Ramos (cell line): ENCODE results near the gene ILKAP.

ENCODE experiments used
- in situ Hi-C: fragments of 300-500 bp; cut with MboI; formaldehyde crosslinking; loops from one replicate; pipeline ENCODE4 v1.14.3; 2022; ENCODE audit warnings: low sequenced_read_pairs; ENCODE audit not compliant: unreplicated experiment

Gene ILKAP

DNA sequence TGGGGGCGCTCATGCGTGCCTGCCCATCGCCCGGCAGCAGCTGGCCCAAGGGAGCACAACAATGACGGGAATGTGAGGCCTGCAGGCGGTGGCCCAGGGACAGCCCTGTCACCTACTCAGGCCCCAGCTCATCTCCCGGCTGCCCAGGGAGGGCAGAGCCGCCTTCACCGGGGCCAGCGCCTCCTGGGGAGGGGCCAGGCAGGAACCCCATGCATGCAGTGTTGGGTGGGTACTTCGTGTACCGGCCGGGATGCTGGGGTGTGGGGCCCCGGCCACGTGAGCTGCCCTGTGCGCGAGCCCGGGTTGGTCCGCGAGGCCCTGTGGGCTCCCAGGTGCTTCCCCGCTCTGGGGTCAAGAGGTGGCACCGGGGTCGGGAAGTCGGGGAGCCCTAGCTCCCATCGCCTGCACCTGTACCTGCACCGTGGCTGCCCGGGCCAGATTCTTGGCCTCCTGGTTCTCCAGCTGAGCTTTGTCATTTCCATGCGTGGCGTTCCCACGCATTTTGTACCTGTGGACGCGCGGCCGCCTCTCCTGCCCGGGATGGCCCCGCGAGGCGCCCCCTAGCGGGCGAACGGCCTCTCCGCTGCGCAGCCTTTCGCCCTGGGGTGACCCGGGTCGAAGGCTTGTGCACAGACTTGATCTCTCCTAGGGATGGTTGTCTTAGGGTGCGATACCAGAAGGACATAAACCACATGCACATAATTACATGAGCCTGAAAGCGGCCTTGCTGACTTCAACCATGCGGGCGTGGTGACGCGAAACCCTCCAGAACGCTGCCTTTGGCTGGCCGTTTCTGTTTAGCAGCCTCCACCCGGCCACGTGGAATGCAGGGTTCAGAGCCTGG lies 64.1 kb downstream of the ILKAP start:
- in situ Hi-C loops = no loop called here

GRCh38 chr2:238138331-238139195 lies 64.9 kb downstream of the ILKAP start, which contains the start of gene KLHL30:
KLHL30 (plus strand) TSS chr2:238138668; CDS start chr2:238140755, 2,087 bp downstream.
- in situ Hi-C loops = no loop called here

DNA sequence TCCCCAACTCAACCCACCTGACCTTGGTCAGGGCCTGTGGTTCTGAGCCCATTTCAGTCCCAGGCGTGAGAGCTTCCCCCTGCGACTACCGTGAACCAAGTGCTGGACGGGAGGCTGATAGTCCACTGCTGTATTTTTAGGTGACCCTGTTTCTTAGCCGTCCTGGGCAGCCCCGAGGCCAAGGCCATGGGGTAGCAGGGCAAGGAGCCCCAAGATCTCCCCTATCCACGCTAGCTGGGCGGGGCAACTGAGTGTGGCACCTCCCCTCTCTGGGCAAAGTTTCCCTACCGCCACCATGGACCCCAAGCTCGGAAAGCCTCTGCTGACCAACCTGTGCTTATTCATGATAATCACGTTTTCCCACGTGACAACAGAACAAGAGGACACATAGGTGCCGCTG lies 65.6 kb downstream of the ILKAP start:
- in situ Hi-C loops = no loop called here

GRCh38 chr2:238136820-238137537 lies 66.5 kb downstream of the ILKAP start:
- in situ Hi-C loops = no loop called here

- in situ Hi-C loops = no loop called here
Measured at GRCh38 chr2:238135601-238136150, 67.8 kb downstream of the ILKAP start.

DNA sequence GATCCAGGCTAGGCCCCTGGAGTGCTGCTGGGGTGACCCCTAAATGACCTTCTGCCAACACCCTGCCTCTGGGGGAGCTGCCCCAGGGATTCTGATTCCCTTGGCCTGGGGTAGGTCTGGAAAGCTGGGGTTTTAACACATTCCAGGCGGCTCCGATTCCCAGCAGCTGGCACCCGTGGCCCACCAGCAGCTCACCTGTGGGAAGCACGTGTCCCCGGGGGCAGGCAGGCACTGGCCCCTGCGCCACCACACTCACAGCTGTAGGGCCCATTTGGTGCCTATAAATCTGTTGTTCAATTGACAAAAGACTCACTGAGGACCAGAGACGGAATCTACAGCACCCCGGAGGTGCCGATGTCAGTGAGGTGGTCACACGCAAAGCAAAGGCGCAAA lies 69.1 kb downstream of the ILKAP start:
- in situ Hi-C loops = no loop called here

GRCh38 chr2:238133499-238134392 lies 69.7 kb downstream of the ILKAP start:
- in situ Hi-C loops = no loop called here

GRCh38 chr2:238132463-238133450 lies 70.7 kb downstream of the ILKAP start:
- in situ Hi-C loops = no loop called here

DNA sequence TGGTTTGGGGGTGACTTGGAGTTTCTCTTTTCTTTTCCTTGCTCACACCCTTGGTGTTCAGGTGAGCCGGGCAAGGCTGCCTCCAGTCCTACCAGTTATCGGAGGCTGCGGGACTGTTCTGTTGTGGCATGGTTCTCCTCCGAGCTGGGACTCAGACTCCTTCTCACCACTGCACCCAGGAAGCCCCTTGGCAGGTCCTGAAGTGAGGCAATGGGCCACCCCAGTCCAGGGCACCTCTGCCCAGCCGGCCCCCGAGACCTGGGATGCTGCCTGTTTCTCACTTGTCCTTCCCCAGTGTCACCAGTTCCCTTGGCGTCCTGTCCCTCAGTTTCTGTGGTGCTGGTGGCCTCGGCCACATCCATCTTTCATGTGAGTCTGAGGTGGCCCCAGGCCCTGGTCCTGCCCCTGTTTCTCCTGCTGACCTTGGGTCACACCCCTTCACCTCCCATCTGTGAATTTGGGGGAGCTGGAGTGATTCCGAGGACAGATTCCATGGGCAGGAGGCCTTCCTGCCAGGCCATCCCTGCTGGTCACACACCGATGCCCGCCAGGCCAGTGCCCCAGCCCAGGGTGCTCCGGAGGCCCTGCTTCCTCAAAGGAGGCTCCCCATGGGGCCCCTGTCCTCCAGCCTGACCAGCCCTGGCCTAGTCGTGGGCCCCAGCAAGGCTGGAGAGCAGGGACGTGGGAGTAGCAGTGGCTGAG lies 71.6 kb downstream of the ILKAP start:
- in situ Hi-C loops = no loop called here

DNA sequence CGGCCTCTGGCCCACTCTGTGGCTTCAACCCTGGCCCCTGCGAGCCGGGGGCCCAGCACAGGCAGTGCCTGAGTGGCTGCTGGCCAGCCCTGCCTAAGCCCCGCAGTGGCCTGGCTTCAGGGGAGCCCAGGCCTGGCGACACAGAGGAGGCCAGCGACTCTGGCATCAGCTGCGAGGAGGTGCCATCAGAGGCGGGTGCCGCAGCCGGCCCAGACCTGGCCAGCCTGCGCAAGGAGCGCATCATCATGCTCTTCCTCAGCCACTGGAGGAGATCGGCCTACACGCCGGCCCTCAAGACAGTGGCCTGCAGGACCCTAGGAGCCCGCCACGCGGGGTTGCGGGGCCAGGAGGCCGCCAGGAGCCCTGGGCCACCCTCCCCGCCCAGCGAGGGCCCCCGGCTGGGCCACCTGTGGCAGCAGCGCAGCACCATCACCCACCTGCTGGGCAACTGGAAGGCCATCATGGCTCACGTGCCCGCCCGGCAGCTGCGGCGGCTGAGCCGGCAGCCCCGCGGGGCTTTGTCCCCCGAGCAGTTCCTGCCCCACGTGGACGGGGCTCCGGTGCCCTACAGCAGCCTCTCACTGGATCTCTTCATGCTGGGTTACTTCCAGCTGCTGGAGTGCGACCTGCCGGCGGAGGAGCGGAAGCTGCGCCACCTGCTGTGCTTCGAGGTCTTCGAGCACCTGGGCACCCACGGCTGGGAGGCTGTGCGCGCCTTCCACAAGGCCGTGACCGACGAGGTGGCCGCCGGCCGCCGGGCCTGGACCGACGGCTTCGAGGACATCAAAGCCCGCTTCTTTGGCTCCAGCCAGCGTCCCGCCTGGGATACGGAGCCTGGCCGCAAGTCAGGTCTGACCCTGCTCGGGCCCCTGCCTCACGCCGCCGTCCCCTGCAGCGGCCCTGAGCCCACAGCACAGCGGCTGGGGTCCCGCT lies 72.5 kb downstream of the ILKAP start:
- in situ Hi-C loops = no loop called here

DNA sequence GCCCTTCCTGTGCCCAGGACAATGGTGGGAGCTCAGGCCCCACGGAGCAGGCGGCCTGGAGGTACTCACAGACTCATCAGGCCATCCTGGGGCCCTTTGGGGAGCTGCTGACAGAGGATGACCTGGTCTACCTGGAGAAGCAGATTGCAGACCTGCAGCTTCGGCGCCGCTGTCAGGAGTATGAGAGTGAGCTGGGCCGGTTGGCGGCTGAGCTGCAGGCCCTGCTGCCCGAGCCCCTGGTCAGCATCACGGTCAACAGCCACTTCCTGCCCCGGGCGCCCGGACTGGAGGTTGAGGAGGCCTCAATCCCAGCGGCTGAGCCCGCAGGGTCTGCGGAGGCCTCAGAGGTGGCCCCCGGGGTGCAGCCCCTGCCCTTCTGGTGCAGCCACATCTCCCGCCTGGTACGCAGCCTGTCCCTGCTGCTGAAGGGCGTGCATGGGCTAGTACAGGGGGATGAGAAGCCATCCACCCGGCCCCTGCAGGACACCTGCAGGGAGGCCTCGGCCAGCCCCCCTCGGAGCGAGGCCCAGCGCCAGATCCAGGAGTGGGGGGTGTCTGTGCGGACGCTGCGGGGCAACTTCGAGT lies 73.3 kb downstream of the ILKAP start:
- in situ Hi-C loops = no loop called here

DNA sequence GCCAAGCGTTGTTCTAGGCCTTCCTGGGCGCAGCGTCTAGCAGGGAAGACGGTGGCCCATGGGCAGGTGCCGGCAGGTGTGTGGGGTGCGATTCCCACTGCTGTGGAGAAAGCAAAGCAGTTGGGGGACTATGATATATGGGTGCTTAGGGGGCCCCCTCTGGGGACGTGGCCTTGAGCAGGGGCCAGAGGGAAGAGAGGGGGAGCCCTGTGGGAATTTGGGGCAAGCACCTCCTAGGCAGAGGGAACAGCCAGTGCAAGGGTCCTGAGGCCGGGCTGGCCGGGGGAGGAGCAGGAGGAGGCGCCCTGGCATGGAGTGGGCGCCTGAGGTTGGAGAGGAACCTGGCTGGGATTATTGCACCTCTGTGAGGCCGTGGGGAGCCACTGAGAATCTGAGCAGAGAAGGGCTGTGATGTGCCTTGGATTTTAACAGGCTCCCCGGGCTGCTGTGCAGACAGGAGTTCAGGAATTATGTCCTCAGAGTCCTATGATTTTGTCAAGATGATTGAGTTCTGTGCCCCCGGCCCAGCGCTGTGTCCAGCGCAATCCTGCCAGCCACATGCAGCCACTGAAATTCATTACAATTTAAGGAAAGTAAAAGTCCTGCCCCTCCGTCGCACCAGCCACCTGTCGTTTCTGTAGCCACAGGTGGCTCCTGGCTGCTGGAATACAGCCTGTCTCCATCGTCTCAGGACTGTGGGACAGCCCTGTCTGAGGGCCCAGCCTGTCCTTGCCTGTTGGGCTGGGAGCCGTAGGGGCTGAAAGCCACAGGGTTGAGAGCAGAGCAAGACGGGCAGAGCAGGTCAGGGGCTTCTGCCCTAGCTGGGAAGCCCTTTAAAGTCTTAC lies 74.1 kb downstream of the ILKAP start:
- in situ Hi-C loops = no loop called here

- in situ Hi-C loops = no loop called here
Measured at GRCh38 chr2:238128534-238129001, 74.9 kb downstream of the ILKAP start.

GRCh38 chr2:238128061-238128440 lies 75.4 kb downstream of the ILKAP start:
- in situ Hi-C loops = no loop called here
